NCI-H128 (cell line): Measurements from ENCODE around the gene FAM171A1.

Experiments
- DNase-seq: peaks from one replicate; lab custom pipeline; 2025; ENCODE audit not compliant: unreplicated experiment; lab: John Stamatoyannopoulos, UW

FAM171A1 gene

DNA sequence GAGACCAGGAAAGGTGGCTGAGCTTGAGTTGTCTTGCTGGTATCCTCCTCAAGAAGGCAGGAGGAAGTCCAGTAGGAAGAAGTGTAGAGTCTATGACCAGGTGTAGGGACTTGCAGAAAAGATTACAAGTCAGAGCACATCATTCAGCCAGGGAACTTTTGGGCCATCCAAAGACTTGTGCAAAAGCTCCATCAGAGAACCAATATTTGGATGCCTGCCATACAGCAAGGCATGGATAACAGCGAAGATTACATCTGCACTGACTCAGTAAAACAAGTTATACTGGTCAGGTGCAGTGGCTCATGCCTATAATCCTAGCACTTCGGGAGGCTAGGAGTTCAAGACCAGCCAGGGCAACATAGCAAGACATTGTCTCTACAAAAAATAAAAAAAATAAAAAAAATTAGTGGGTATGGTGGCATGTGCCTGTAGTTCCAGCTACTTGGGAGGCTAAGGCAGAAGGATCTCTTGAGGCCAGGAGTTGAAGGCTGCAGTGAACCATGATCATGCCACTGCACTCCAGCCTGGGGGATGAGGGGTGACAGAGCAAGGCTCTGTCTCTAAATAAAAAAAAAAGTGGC lies 189.4 kb downstream of the FAM171A1 start:
- no peak for DNase-seq

- DNase-seq: no peak
Measured at GRCh38 chr10:15180736-15181135, 190.4 kb downstream of the FAM171A1 start.

DNA sequence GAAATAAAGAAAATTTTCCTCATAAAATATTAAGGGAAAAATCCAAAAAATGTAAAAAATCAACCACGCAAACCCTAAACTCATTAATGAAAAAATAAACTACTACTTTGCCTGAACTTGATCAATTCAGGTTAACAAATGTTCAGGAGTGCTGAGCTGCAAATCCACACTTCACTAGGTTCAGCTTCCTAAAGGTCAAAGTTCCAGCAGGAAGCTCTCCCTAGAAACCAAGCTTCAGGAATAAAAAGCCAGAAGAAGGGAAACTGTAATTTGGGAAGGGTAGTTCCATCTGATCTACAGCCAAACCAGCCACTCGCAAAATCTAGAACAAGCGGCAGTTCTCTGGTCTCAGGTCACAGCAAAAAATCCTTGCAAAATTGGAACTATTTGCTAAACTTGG lies 194.8 kb downstream of the FAM171A1 start:
- no peak for DNase-seq

DNA sequence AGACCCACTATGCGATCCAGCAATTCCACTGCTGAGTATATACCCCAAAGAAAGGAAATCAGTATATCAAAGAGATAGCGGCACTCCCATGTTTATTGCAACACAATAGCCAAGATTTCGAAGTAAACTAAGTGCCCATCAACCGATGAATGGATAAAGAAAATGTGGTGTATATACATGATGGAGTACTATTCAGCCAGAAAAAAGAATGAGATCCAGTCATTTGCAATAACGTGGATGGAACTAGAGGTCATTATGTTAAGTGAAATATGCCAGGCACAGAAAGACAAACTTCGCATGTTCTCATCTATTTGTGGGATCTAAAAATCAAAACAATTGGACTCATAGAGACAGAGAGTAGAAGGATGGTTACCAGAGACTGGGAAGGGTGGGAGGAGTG lies 195.5 kb downstream of the FAM171A1 start:
- DNase-seq: no peak

DNA sequence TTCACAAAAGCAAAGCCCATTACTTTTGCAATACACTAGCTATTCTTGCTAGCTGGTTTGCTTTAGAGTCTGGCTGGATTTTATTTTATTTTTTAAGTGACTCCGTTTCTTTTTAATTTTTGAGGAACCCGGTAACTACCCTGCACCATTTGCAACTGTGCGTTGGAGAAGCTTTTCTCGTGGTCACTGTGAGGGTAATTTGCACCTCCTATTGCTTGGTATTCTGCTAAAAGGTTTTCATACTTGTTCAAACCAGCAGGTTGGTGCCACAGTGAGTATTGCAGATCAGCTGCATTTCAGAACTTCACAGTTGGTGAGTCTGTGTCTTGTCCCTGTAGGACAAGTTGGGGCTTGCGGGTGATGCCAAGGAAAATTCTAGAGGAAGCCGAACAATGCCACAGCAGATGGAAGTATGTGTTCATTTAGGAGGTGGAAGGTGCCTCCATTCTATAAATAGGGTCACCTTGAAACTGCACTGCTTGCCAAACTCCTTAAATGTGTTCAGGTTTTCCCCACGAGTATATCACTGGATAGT lies 198.7 kb downstream of the FAM171A1 start:
- DNase-seq: no peak

GRCh38 chr10:15169555-15170401 lies 201.3 kb downstream of the FAM171A1 start:
- DNase-seq: no peak

GRCh38 chr10:15168786-15169554 lies 202.1 kb downstream of the FAM171A1 start:
- peak; percentile 48 for DNase-seq

DNA sequence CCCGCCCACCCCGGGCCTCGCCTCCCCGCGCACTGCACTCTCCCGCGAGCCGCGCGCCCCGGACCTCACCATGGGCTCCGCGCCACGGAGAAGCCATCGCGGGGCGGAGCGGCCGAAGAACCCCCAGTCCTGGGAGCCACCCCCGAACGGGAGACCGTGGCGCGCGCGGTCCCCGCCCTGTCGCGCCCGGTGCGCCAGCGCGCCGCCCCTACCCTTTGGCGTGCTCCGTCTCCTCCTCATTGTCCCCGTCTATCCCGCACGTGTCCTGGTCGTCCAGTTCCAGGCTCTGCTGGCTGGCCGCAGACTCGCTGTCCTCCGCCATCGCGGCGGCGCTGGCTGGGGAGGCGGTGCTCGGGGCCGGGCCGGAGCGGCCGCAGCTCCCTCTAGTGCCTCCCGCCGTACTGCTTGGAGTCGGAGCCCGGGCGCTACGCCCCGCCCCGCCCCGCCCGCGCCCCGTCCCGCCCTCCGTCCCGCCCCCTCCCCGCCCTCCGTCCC lies 202.8 kb downstream of the FAM171A1 start, which contains the start of gene NMT2:
NMT2 (minus strand) TSS at position 403 of the 495 bp plus-strand sequence; CDS start at position 322, 81 bp downstream.
- peak; percentile 48 for DNase-seq

GRCh38 chr10:15167411-15168290 lies 203.4 kb downstream of the FAM171A1 start:
- DNase-seq: no peak

DNA sequence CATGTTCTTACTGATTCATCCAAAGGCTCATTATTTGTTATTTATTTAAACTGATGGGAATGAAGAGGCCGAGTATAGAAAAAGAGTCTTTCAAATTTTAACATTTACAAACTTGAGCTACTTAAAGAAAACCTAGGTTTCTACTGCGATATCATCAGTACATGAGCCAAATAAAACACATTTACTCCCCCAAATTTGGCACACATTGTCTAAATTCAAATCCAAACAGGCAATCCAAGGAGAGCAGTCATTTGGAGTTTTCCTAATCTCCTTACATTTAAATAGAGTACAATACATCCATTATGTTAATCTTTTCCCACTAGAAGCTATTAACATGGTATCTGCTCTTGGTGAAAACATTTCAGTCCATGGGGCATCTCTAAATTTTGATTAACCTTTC lies 204.8 kb downstream of the FAM171A1 start:
- DNase-seq: no peak

DNA sequence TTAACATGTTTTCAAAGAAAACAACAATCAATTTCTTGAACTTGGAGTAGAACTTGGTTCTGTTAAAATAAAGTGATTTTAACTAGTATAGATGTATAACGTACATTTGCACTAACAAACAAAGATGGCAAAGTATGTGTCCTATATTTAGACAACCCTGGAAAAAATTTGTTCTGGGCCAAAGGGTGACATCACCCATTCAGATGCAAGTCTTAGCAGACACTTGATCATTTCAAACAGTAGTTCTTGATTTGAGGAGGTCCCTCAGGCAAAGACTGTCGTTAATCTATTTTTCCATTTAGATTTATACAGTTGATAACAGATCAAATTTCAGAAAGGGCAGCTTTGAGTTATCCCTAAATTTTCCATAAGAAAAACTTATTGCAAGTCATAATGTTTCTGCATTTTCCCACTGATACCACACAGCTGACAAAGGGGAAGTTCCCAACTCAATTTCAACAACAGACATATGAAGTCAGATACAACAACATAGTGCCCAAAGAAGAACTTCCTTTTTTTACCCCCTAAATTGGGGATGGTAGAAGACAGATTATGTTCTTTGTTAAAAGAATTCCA lies 207.7 kb downstream of the FAM171A1 start:
- no peak for DNase-seq
